Stimulated activated CD8-positive, alpha-beta memory T cell treated with anti-CD3 and anti-CD28 coated beads, Interleukin-2, amount 100 ng/mL, for 1 hour (primary cell): Measurements from ENCODE around the gene JCHAIN.
"Not testable (repeated sequence)": the region's sequence is repeated elsewhere in the genome, so short reads cannot be mapped to it uniquely, and the experiment has no call there.

Experiments
- DNase-seq, 2 donors: peaks; one replicate each; pipeline ENCODE4 v3.0.0-alpha.2; 2020; ENCODE audit warnings: low read depth in 2 of 2

Gene JCHAIN

DNA sequence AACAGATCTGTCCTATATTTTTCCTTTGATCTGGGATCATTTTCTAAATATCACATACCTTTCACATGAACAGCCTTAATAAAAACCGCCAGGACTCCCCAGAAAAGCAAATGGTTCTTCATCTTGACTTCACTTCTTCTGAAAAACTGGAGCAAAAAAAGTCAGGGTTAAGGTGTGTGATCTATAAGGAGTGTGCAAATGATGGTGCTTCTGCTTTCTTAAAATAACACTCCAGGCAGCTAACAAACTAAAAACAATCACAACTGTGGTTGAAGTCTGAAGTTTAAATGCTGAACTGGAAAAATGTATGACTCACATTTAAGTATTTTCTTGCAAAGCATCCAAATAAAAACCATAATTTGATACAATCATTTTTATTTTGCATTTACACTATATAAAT is at the start of gene JCHAIN:
Gene JCHAIN (minus strand): TSS at position 140 of the 400 bp plus-strand sequence. CDS start 18 bp downstream, at position 122.
- no peak for DNase-seq

- no peak for DNase-seq
These were observed 48.8 kb upstream of the JCHAIN start for GRCh38 chr4:70715097-70715496.

GRCh38 chr4:70714079-70714887 is 48.0 kb upstream of the JCHAIN start:
- DNase-seq: no peak

DNA sequence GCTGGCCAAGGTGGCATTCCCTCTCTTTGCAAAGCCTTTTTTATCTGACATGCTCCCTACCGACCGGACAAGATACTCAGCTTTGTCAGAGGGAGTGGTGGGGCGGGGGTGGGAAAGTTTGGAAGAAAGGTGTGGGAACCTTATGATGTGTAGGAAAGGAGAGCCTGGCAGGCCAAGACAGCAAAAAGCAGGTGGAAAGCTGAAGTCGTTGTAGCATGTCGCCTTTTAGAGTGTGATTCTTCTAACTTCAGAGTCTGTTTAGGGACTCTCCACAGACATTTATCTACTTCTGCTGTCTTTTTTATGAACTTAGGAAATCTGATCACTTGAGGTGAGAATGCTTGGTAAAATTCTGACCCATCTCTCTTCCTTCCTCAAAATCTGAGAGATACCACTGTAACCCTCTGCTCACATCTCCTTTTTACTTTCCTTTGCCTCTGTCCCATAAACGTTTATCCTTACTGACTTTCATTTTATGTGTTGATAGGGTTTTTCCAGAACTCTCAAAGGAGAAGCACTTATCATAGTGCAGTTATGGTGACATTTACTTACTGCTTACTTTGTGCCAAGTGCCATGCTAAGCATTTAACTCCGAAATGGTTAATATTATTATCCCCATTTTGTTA is 47.3 kb upstream of the JCHAIN start:
- DNase-seq: no peak

- DNase-seq: no peak
These were observed 46.5 kb upstream of the JCHAIN start for GRCh38 chr4:70712604-70713452.

DNA sequence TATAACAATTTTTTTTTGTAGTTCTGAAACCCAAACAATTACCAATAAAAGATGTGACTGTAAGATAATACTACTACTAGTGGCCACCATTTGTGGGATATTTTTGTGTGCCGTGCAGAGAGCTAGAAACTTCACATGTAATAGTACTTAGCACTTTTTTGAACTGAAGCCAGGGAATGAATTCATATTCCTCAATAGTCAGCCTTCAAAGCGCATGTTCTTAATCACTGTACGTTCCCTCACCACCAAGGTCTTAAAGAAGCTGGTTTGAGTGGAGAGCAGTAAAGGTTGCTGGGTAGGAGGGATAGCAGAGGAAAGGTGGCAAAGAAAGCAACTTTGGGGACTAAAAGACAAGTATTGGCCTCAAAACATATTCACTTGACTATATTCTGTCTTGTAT is 45.8 kb upstream of the JCHAIN start:
- DNase-seq: no peak

DNA sequence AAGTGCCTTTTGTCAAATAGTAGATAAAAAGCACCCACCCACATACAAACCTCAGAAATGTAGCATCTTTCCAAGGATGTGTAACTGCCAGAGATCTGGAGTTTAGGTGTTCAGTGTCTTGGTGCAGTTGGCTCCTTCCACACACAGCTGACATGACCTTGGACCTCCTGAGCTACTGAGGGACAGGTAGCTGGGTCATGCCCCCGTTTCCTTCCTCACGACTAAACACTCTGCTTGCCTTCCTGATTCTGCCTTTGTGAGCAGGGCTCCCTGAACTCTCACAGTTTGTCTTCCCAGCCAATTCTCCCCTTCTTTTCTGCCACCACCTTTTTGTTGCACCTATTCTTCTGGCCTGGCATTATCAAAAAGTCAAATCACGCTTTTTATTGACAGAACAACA is 45.3 kb upstream of the JCHAIN start:
- no peak for DNase-seq

GRCh38 chr4:70709611-70710205 is 43.4 kb upstream of the JCHAIN start:
- DNase-seq: no peak

DNA sequence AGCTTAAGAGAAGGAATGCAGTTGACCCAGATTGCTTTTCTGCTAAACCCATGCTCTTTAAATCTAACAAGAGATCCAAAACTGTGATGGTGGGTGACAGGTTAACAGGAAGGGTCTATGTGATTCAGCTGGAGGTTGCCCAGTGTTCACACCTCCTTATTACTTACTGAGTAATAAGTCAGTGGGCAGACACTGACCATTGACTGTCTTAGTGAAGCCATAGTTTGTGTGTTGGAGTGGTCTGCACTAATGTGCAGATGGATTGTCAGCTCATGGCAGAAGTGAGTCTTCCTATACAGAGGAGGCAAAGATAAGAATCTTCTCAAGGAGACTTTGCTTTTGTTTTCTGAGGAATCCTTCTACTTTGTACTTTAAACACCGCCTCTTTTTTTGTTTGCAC is 40.2 kb upstream of the JCHAIN start:
- no peak for DNase-seq

- no peak for DNase-seq
These were observed 39.7 kb upstream of the JCHAIN start for GRCh38 chr4:70706044-70706461.

DNA sequence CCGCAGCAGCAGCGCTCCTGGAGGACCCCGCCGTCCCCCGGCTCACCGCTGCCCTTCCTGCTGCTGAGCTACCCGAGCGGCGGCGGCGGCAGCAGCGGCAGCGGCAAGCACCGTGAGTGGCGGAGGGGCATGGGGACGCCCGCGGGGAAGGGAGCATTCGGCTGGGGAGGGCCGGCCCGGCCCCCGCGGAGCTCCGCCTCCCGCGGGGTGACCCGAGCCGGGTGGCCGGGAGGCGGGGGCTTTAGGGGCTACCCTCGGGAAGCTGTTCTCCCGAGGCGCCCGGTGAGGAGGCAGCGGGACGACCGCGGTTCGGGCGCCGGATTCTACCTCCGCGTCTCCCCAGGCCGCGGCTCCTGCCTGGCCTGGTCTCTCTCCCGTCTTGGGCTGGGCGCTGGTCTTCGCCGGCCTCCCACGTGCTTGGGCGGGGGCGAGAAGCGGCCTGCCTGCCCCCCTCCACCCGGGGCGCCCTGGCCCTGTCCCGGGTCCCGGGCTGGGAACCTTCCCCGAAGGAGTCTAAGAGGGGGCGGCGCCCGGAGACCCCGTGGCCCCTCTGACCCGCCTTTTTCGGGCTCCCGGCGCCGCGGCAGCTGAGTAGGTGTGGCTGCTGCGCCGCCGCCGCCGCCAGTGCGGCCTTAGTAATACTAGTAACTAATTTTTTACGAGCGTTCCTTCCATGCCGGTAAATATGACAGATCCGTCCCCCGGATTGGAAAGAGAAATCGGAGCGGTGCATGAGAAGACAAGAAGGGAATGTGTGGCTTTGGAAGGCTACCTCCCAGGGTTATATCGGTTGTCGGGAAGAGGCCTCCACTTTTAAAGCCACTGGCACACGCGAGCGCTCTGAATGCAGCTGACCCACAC is 39.1 kb upstream of the JCHAIN start:
- peak; percentile 43 to 58 for DNase-seq

GRCh38 chr4:70704931-70705182 is 38.5 kb upstream of the JCHAIN start:
- DNase-seq: no peak

- DNase-seq: peak; percentile 31 to 35
These were observed 38.1 kb upstream of the JCHAIN start for GRCh38 chr4:70704215-70704930.

GRCh38 chr4:70703619-70704214 is 37.4 kb upstream of the JCHAIN start:
- no peak for DNase-seq

- not testable (repeated sequence) for DNase-seq
These were observed 36.3 kb upstream of the JCHAIN start for GRCh38 chr4:70702592-70702991.

DNA sequence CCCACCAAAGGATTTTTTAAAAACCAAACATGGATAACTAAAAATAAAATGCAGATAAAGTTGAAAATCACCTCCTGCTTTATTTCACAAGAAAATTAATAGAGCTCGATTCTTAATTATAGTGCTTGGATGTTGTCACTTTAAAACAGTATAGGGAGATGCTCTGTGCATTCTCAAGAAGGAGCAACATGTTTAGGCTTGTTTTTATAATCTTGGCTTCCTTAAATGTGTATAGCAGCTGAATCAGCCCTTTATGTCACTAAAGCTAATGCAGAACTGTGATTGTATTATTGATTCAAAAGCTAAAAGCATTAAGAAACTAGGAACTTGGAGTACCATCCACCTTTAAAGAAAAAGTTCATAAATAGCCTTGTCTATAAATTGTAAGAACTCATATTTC is 35.0 kb upstream of the JCHAIN start:
- no peak for DNase-seq

DNA sequence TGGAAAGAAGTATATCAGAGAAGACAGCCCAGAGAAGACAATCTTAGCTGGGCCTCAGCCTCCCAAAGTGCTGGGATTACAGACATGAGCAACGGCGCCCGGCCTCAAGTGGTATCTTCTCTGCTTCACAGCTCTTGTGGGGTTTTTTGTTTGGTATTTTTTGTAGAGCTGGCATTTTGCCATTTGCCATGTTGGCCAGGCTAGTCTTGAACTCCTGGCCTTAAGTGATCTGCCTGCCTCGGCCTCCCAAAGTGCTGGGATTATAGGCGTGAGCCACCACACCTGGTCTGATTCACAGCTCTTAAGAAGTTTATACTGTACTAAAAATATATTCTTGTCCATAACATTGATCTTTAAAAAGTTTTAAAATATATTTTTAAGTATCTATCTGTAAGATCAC is 34.4 kb upstream of the JCHAIN start:
- DNase-seq: no peak

DNA sequence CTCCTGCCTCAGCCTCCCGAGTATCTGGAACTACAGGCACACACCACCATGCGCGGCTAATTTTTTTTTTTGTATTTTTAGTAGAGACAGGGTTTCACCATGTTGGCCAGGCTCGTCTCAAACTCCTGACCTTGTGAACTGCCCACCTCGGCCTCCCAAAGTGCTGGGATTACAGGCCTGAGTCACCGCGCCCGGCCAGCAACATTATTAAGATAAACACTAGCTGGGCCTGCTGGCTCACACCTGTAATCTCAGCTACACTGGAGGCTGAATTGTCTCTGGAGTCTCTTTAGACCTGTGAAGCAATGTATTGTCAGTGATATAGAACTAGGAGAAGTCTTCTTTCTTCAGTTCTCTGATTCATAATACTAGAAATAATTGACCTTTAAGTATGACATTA is 32.1 kb upstream of the JCHAIN start:
- DNase-seq: not testable (repeated sequence)

GRCh38 chr4:70694633-70695032 is 28.3 kb upstream of the JCHAIN start:
- DNase-seq: not testable (repeated sequence)

DNA sequence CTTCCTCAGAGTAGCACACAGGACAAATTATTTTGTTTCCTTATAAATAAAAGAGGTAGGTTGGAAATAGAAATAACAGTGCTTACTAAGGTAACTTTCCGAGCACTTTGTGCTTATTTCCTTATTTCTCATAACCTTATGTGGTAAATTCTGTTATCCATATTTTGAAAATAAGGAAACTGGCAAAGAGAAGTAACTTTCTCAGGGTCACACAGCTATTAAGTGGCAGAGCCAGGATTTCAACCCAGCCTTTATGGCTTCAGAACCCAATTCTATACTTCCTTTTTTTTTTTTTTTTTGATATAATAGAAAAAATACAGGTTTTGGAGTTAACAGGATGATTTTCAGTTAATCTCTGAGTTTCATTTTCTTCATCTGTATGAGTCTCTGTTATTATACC is 25.4 kb upstream of the JCHAIN start:
- no peak for DNase-seq
